Measurements from ENCODE around the gene WDR5B.

- TF ChIP-seq CTCF (IDR thresholded peaks at IDR 0.05 in 2 of 3, conservative IDR thresholded peaks at IDR 0.05 in 1 of 3; ENCODE audit: borderline replicate concordance in 1 of 3, insufficient read depth in 1 of 3, low read depth in 2 of 3, low read length in 2 of 3), result no peak
- no peak for TF ChIP-seq POLR2AphosphoS5 (IDR thresholded peaks at IDR 0.05; ENCODE audit: low read depth, low read length)
- TF ChIP-seq, protein P1, sequence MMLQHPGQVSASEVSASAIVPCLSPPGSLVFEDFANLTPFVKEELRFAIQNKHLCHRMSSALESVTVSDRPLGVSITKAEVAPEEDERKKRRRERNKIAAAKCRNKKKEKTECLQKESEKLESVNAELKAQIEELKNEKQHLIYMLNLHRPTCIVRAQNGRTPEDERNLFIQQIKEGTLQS (IDR thresholded peaks at IDR 0.05), result no peak
Observed at GRCh38 chr3:122397201-122397600, 18.7 kb downstream of the WDR5B start.
